ENCODE results near the gene E2F3. TPM values are rescaled to one million over a fixed set of nuclear protein-coding genes. Genes with fewer than 3 reads are reported as not detected.
A peak's percentile ranks its signal among the peaks of the same experiment; 100 is the strongest.

The E2F3 gene
- total and polyA plus RNA-seq, 10 of the 15 experiments (the other 5 are each of a cell fraction or from before 2014, with no cell fraction given) = 5.1 to 16.8 (median 10.6) TPM

DNA sequence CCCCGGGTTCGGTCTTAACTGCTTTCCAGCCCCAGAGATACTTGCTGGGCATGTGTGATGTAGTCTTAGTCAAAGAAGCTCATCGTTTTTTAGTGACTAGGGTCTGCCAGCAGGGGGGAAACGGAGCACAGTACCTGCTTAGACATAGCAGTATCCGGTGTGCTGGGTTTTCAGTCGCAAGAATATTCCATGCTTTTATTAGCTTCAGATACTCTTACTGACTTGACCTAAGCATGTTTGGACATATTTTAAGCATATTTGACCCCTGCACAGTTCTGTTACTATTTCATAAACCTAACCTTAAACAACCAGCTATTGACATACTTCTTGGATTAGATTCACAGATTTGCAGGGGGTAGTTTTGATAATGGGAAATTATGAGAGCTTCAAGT lies 3.0 kb downstream of the E2F3 start (continued):
- TF ChIP-seq ETV6 (conservative IDR thresholded peaks at IDR 0.05 in 1 of 2, IDR thresholded peaks at IDR 0.05 in 1 of 2; ENCODE audit: borderline replicate concordance in 1 of 2, low read depth in 1 of 2) (0 out of 4 replicates have a peak, but pooled peaks of 1 of the 2 experiments have one; percentile 4), HDAC6 (IDR thresholded peaks at IDR 0.05; ENCODE audit: unreplicated experiment) (no peak), STAT3 (IDR thresholded peaks at IDR 0.05; ENCODE audit: low read depth, low read length) (no peak), PML (IDR thresholded peaks at IDR 0.05; ENCODE audit: low read length) (no peak), SREBF2 (IDR thresholded peaks at IDR 0.05; ENCODE audit: low read length) (no peak), HCFC1 (IDR thresholded peaks at IDR 0.05; ENCODE audit: low read length) (no peak), CBX3 (IDR thresholded peaks at IDR 0.05; ENCODE audit: borderline replicate concordance, low read depth) (no peak), RAD21 (IDR thresholded peaks at IDR 0.05; ENCODE audit: insufficient read depth, low read depth, low read length) (peak; percentile 71), POU2F2 (IDR thresholded peaks at IDR 0.05; ENCODE audit: borderline replicate concordance, low read depth, low read length) (peak; percentile 42; the same call in 1 of the 3 replicates), EP300 (IDR thresholded peaks at IDR 0.05; ENCODE audit: borderline replicate concordance in 1 of 2, control insufficient read depth in 1 of 2, low read depth in 2 of 2, low read length in 2 of 2) (no peak), NFYA (IDR thresholded peaks at IDR 0.05; ENCODE audit: borderline replicate concordance, low read depth, low read length) (no peak), FOS (IDR thresholded peaks at IDR 0.05; ENCODE audit: borderline replicate concordance, extremely low read depth, insufficient read length) (no peak), BHLHE40 (IDR thresholded peaks at IDR 0.05; ENCODE audit: borderline replicate concordance in 1 of 2, low read depth in 2 of 2, low read length in 1 of 2) (0 out of 4 replicates have a peak, but pooled peaks of 1 of the 2 experiments have one; percentile 17), CHD4 (IDR thresholded peaks at IDR 0.05) (no peak), ZNF217 (IDR thresholded peaks at IDR 0.05) (no peak), YY1 (IDR thresholded peaks at IDR 0.05; ENCODE audit: low read depth, low read length) (peak; percentile 39; the same call in 1 of the 2 replicates), ASH2L (IDR thresholded peaks at IDR 0.05; ENCODE audit: borderline replicate concordance, low read depth) (no peak), TAF1 (IDR thresholded peaks at IDR 0.05; ENCODE audit: borderline replicate concordance, low read depth, low read length) (0 out of 2 replicates have a peak, but pooled peaks have one; percentile 29), JUNB (IDR thresholded peaks at IDR 0.05) (0 out of 2 replicates have a peak, but pooled peaks have one; percentile 22), MYB (IDR thresholded peaks at IDR 0.05; ENCODE audit: borderline replicate concordance, low read depth, low read length) (no peak)
- TF ChIP-seq, protein P1, sequence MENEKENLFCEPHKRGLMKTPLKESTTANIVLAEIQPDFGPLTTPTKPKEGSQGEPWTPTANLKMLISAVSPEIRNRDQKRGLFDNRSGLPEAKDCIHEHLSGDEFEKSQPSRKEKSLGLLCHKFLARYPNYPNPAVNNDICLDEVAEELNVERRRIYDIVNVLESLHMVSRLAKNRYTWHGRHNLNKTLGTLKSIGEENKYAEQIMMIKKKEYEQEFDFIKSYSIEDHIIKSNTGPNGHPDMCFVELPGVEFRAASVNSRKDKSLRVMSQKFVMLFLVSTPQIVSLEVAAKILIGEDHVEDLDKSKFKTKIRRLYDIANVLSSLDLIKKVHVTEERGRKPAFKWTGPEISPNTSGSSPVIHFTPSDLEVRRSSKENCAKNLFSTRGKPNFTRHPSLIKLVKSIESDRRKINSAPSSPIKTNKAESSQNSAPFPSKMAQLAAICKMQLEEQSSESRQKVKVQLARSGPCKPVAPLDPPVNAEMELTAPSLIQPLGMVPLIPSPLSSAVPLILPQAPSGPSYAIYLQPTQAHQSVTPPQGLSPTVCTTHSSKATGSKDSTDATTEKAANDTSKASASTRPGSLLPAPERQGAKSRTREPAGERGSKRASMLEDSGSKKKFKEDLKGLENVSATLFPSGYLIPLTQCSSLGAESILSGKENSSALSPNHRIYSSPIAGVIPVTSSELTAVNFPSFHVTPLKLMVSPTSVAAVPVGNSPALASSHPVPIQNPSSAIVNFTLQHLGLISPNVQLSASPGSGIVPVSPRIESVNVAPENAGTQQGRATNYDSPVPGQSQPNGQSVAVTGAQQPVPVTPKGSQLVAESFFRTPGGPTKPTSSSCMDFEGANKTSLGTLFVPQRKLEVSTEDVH (IDR thresholded peaks at IDR 0.05; ENCODE audit: low read depth, partially characterized antibody) = no peak
- TF ChIP-seq, protein P2, sequence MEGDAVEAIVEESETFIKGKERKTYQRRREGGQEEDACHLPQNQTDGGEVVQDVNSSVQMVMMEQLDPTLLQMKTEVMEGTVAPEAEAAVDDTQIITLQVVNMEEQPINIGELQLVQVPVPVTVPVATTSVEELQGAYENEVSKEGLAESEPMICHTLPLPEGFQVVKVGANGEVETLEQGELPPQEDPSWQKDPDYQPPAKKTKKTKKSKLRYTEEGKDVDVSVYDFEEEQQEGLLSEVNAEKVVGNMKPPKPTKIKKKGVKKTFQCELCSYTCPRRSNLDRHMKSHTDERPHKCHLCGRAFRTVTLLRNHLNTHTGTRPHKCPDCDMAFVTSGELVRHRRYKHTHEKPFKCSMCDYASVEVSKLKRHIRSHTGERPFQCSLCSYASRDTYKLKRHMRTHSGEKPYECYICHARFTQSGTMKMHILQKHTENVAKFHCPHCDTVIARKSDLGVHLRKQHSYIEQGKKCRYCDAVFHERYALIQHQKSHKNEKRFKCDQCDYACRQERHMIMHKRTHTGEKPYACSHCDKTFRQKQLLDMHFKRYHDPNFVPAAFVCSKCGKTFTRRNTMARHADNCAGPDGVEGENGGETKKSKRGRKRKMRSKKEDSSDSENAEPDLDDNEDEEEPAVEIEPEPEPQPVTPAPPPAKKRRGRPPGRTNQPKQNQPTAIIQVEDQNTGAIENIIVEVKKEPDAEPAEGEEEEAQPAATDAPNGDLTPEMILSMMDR (IDR thresholded peaks at IDR 0.05 in 2 of 3, conservative IDR thresholded peaks at IDR 0.05 in 1 of 3; ENCODE audit: control insufficient read depth in 2 of 3, extremely low read depth in 1 of 3, insufficient read depth in 1 of 3, low read depth in 3 of 3, low read length in 3 of 3) = peak; percentile 58 to 72 (median 68)
